Astrocyte of the cerebellum (primary cell): ENCODE results near the gene NRG3.

Source experiments
- DNase-seq: peaks from one replicate; pipeline ENCODE4 v3.0.0-alpha.2; 2011; ENCODE audit warnings: low read depth
- H3K4me3 ChIP-seq: 2 replicates; pipeline ENCODE4 v1.5.1; 2011; ENCODE audit warnings: mild to moderate bottlenecking, low read depth, low read length, moderate library complexity
- in situ Hi-C: cut with HindIII; loops from 2 replicates; pipeline ENCODE4 v1.10.0; 2017; ENCODE audit warnings: low sequenced_read_pairs
- TF ChIP-seq, protein P1 (sequence below): IDR thresholded peaks from 2 replicates; pipeline ENCODE4 v1.5.1; 2012; ENCODE audit warnings: low read length, low read depth, moderate library complexity, mild to moderate bottlenecking; ENCODE audit errors: missing control alignments

Gene NRG3

DNA sequence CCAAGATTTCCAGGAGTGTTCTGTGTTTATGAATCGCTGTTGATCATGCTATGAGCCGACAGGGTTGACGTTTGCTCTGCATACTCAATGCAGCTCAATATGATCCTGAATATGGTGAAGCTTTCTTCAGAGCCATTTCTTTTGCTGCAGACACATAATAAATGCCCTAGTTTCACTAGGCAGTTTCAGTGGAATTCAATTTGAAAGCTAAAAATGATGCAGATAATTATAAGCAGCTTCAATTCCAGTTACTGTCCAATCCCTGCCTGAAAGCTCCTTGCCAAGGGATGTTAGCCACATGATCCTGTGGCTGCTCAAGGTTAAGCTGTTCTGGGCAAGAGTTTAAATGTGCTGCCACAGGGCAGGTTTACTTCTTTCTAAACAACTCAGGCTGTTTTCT lies 805.6 kb downstream of the NRG3 start:
- DNase-seq: no peak
- in situ Hi-C loops: no loop called here

DNA sequence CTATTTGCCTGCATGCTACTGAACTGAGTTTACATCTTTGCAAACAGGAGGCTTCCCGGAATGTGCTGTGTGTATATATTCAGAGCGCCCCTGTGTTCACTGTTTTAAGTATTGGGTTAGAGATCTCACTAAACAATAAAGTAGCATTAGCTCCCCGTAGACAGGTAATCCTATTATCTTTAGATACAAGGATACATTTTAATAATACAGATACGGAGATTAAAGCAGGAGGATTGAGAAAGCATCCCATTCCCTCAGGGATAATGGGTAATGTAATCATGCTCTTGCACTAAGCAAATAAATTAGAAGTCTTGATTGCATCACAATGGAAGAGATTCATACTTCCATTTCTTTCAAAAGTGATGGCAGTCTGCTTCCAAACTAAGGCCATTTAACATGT lies 809.0 kb downstream of the NRG3 start:
- no peak overlapping the region for H3K4me3 ChIP-seq
- TF ChIP-seq, protein P1, sequence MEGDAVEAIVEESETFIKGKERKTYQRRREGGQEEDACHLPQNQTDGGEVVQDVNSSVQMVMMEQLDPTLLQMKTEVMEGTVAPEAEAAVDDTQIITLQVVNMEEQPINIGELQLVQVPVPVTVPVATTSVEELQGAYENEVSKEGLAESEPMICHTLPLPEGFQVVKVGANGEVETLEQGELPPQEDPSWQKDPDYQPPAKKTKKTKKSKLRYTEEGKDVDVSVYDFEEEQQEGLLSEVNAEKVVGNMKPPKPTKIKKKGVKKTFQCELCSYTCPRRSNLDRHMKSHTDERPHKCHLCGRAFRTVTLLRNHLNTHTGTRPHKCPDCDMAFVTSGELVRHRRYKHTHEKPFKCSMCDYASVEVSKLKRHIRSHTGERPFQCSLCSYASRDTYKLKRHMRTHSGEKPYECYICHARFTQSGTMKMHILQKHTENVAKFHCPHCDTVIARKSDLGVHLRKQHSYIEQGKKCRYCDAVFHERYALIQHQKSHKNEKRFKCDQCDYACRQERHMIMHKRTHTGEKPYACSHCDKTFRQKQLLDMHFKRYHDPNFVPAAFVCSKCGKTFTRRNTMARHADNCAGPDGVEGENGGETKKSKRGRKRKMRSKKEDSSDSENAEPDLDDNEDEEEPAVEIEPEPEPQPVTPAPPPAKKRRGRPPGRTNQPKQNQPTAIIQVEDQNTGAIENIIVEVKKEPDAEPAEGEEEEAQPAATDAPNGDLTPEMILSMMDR: no peak
- no peak for DNase-seq
- in situ Hi-C loops: no loop called here

More for the DNA sequence above, 805.6 kb downstream of the NRG3 start:
- TF ChIP-seq, protein P1: no peak
- H3K4me3 ChIP-seq: no peak overlapping the region

DNA sequence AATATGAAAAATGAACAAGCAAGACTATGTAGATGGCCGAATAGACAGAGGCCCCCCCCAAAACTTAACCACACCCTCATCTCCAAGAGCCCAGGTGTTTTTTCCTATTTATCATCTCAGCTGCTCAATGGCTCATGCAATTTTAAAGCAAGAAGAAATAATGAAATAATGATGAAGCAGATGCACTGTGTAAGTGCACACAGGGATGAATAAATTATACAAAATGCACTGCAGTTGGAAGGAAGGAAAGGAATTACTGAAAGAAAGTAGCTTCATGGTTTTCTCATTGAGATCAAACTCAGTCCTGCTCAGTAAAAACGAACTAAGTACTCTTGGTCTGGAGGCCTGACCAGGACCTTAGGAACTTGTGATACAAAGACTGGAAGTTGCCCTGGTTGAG lies 810.1 kb downstream of the NRG3 start:
- TF ChIP-seq, protein P1: no peak
- in situ Hi-C loops: loop anchor here (5.0 kb wide), 1 partner anchor 37 kb away; no protein-coding TSS in a partner anchor
- DNase-seq: no peak
- no peak overlapping the region for H3K4me3 ChIP-seq

DNA sequence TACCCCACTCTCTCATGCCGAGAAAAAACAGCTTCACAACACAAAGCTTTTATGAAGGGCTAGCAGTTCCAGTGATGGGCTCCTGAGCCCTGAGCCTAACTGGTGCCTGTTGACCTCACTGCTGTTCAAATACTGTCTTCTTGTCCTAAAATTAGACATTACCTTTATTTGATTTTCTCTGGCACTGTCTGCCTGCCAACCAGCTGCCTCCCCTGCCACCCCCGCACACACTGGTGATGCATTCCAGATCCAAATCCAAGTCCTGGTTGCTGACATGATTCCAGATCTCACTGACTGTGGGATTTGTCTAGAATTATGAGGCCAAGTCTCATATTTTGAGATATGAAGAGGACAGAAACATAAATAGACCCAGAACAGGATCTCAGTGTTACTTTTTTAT lies 816.2 kb downstream of the NRG3 start:
- TF ChIP-seq, protein P1: no peak
- H3K4me3 ChIP-seq: no peak overlapping the region
- no peak for DNase-seq
- in situ Hi-C loops: no loop called here

DNA sequence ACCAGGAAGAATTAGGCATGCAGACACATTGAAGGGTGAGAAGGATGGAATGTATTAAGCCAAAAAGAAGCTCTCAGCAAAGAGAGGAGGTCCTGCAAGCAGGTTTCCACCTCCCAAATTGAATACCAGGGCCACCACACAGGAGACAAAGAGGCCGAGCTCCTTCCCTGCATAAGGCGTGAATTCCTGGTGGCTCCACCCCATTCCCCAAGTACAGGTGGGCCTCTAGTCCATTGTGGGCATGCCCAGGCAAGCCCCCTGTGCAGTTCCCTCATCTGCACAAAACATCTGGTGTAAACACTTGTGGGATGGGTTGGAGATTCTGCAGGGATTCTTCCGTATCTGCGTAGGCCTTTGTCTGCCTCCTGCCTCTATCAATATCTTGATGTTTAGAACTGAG lies 817.5 kb downstream of the NRG3 start:
- DNase-seq: no peak
- no peak overlapping the region for H3K4me3 ChIP-seq
- in situ Hi-C loops: no loop called here
- TF ChIP-seq, protein P1: no peak

DNA sequence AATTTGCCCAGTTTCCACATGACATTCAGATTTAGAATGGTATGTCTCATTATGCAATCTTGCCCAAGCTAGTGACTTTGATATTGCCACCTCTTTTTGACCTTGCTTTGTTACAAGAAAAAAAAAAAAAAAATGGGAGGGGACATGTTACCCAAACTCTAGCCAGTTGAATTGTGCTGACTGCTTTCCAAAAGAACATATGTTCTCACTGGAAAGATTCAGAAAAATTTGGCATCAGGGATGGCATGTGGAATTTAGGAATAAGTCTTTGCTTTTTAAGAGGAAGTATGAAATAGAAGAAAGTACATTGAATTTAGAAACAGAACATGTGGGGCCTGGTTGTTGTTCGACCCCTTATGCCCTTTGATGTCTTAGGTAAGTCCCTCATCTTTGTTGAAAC lies 846.8 kb downstream of the NRG3 start:
- H3K4me3 ChIP-seq: no peak overlapping the region
- in situ Hi-C loops: loop anchor here (5.0 kb wide), 1 partner anchor 35 kb away; no protein-coding TSS in a partner anchor
- no peak for DNase-seq
- TF ChIP-seq, protein P1: no peak

DNA sequence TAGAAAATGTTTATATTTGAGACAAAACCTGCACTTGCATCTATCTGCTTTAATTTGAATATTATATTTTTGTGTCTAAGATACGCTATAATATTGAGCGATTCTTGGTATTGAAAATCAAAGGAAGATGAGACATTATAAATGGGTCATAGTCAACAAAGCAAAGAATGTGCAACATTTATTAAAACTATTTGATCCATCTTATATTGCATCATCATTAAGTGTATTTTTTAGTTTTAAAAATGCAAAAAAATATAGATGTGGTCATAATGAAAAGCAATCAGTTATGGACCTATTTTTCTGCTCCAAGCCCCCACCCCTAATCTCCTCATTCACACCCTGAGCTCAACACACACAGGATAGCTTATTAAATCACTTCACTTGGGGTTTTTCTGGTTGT lies 847.3 kb downstream of the NRG3 start:
- in situ Hi-C loops: loop anchor here (5.0 kb wide), 1 partner anchor 35 kb away; no protein-coding TSS in a partner anchor
- TF ChIP-seq, protein P1: no peak
- DNase-seq: no peak
- H3K4me3 ChIP-seq: no peak overlapping the region
